Trophoblast cell (in vitro differentiated cells and primary cell): Measurements from ENCODE around the gene LDLRAP1.
"Not testable (repeated sequence)": the region's sequence is repeated elsewhere in the genome, so short reads cannot be mapped to it uniquely, and the experiment has no call there.

ENCODE experiments used
- DNase-seq, 2 donors: peaks; one replicate each; pipeline ENCODE4 v3.0.0-alpha.2; 2016
- H2AFZ ChIP-seq: 2 replicates; pipeline ENCODE4 v1.6.1; 2013; ENCODE audit warnings: low read length, moderate library complexity, mild to moderate bottlenecking; ENCODE audit not compliant: insufficient read depth, poor library complexity
- H2AK5ac ChIP-seq: 2 replicates; pipeline ENCODE4 v1.6.1; 2013; ENCODE audit warnings: mild to moderate bottlenecking, low read length
- H2BK120ac ChIP-seq: 2 replicates; pipeline ENCODE4 v1.6.1; 2013; ENCODE audit warnings: low read length, mild to moderate bottlenecking, moderate library complexity; ENCODE audit not compliant: insufficient read depth, poor library complexity
- H2BK12ac ChIP-seq: 2 replicates; pipeline ENCODE4 v1.6.1; 2013; ENCODE audit warnings: mild to moderate bottlenecking, low read length, moderate library complexity
- H2BK5ac ChIP-seq: 2 replicates; pipeline ENCODE4 v1.6.1; 2013; ENCODE audit warnings: low read length, low read depth, moderate library complexity, mild to moderate bottlenecking; ENCODE audit not compliant: poor library complexity
- H3K14ac ChIP-seq: 2 replicates; pipeline ENCODE4 v1.6.1; 2013; ENCODE audit warnings: mild to moderate bottlenecking, low read length
- H3K18ac ChIP-seq: 2 replicates; pipeline ENCODE4 v1.6.1; 2013; ENCODE audit warnings: mild to moderate bottlenecking, low read length
- H3K23ac ChIP-seq: 2 replicates; pipeline ENCODE4 v1.6.1; 2013; ENCODE audit warnings: low read length
- H3K27ac ChIP-seq: 2 replicates; pipeline ENCODE4 v1.5.1; 2013; ENCODE audit warnings: low read depth, mild to moderate bottlenecking, inconsistent platforms, low read length, moderate library complexity
- H3K27me3 ChIP-seq: 2 replicates; pipeline ENCODE4 v1.6.1; 2013; ENCODE audit warnings: inconsistent platforms, mild to moderate bottlenecking, low read length, moderate library complexity; ENCODE audit not compliant: insufficient read depth
- H3K36me3 ChIP-seq, 2 experiments: 1 replicate in 1 of 2; 2 replicates in 1 of 2; pipeline ENCODE4 v1.6.1; 2013; ENCODE audit warnings: low read length in 2 of 2, mild to moderate bottlenecking in 2 of 2, moderate library complexity in 1 of 2; ENCODE audit not compliant: insufficient read depth in 2 of 2, control insufficient read depth in 1 of 2
- H3K4ac ChIP-seq: 2 replicates; pipeline ENCODE4 v1.6.1; 2013; ENCODE audit warnings: low read depth, mild to moderate bottlenecking, low read length, moderate library complexity
- H3K4me1 ChIP-seq, 2 experiments: 1 replicate in 1 of 2; 2 replicates in 1 of 2; pipeline ENCODE4 v1.6.1; 2013; ENCODE audit warnings: low read length in 2 of 2, mild to moderate bottlenecking in 2 of 2, moderate library complexity in 1 of 2; ENCODE audit not compliant: insufficient read depth in 2 of 2, control insufficient read depth in 1 of 2
- H3K4me2 ChIP-seq: 2 replicates; pipeline ENCODE4 v1.6.1; 2013; ENCODE audit warnings: inconsistent platforms, mild to moderate bottlenecking, low read length, moderate library complexity
- H3K4me3 ChIP-seq: 2 replicates; pipeline ENCODE4 v1.5.1; 2013; ENCODE audit warnings: mild to moderate bottlenecking, low read depth, low read length, inconsistent platforms
- H3K79me1 ChIP-seq: one replicate; pipeline ENCODE4 v1.6.1; 2013; ENCODE audit warnings: low read length
- H3K79me2 ChIP-seq: 2 replicates; pipeline ENCODE4 v1.6.1; 2013; ENCODE audit warnings: low read length, mild to moderate bottlenecking; ENCODE audit not compliant: control insufficient read depth, insufficient read depth, poor library complexity
- H3K9ac ChIP-seq: 2 replicates; pipeline ENCODE4 v1.6.1; 2013; ENCODE audit warnings: mild to moderate bottlenecking, low read length
- H3K9me3 ChIP-seq: 2 replicates; pipeline ENCODE4 v1.6.1; 2013; ENCODE audit warnings: low read depth, mild to moderate bottlenecking, control low read depth, inconsistent platforms, low read length; ENCODE audit not compliant: insufficient read depth
- H4K12ac ChIP-seq: 2 replicates; pipeline ENCODE4 v1.6.1; 2013; ENCODE audit warnings: low read depth, mild to moderate bottlenecking, low read length, moderate library complexity
- H4K8ac ChIP-seq: 2 replicates; pipeline ENCODE4 v1.6.1; 2013; ENCODE audit warnings: low read depth, mild to moderate bottlenecking, low read length, moderate library complexity
- H4K91ac ChIP-seq: one replicate; pipeline ENCODE4 v1.6.1; 2013; ENCODE audit warnings: low read depth, mild to moderate bottlenecking, low read length, moderate library complexity
- WGBS: extraction: QIAGEN DNeasy Blood & Tissue Kit; methylation state at CpG from one replicate; pipeline ENCODE4 v1.1.7; 2013; ENCODE audit warnings: missing lambda C conversion rate; ENCODE audit not compliant: insufficient read length, insufficient coverage; ENCODE audit errors: extremely low coverage; 5-methylcytosine and 5-hydroxymethylcytosine counted together

LDLRAP1 gene

GRCh38 chr1:25599969-25600610 lies 56.7 kb downstream of the LDLRAP1 start:
- H3K23ac ChIP-seq = no peak overlapping the region
- H3K18ac ChIP-seq = no peak overlapping the region
- no peak overlapping the region for H3K4me3 ChIP-seq
- peaks cover 5% of the 10 kb centered on the region for H3K9me3 ChIP-seq
- H2BK120ac ChIP-seq = no peak overlapping the region
- no peak overlapping the region for H3K27ac ChIP-seq
- H3K4me1 ChIP-seq = no peaks in the 10 kb centered on the region
- H3K79me2 ChIP-seq = no peaks in the 10 kb centered on the region
- H2AFZ ChIP-seq = no peak overlapping the region
- DNase-seq = no peak
- H2BK12ac ChIP-seq = no peak overlapping the region
- H4K91ac ChIP-seq = no peak overlapping the region
- no CpG with 5 or more reads among the region's 7 CpGs for WGBS
- no peak overlapping the region for H3K4me2 ChIP-seq
- no peak overlapping the region for H2AK5ac ChIP-seq
- H2BK5ac ChIP-seq = no peak overlapping the region
- H3K36me3 ChIP-seq = no peaks in the 10 kb centered on the region
- no peak overlapping the region for H4K12ac ChIP-seq
- no peak overlapping the region for H3K9ac ChIP-seq
- H3K14ac ChIP-seq = no peak overlapping the region
- H3K79me1 ChIP-seq = no peaks in the 10 kb centered on the region
- no peaks in the 10 kb centered on the region for H3K27me3 ChIP-seq
- H3K4ac ChIP-seq = no peak overlapping the region
- no peak overlapping the region for H4K8ac ChIP-seq

- H3K4me1 ChIP-seq, H2BK12ac ChIP-seq, H3K9me3 ChIP-seq, H3K79me1 ChIP-seq, H2AK5ac ChIP-seq, DNase-seq, H4K91ac ChIP-seq, H4K12ac ChIP-seq, H3K4me3 ChIP-seq, H3K27me3 ChIP-seq, H3K36me3 ChIP-seq, H3K4me2 ChIP-seq, H3K23ac ChIP-seq, H3K14ac ChIP-seq, H3K18ac ChIP-seq, H3K79me2 ChIP-seq, H3K4ac ChIP-seq, H2BK5ac ChIP-seq, H2AFZ ChIP-seq, H3K27ac ChIP-seq, H2BK120ac ChIP-seq, H4K8ac ChIP-seq, H3K9ac ChIP-seq: not testable (repeated sequence)
- no CpG with 5 or more reads among the region's 5 CpGs for WGBS
These were observed 57.7 kb downstream of the LDLRAP1 start for GRCh38 chr1:25600971-25601699.

- not testable (repeated sequence) for H3K4me2 ChIP-seq, H3K4me3 ChIP-seq, H3K9ac ChIP-seq, H3K27me3 ChIP-seq, H2BK12ac ChIP-seq, H4K91ac ChIP-seq, H2AK5ac ChIP-seq, H3K27ac ChIP-seq, H3K79me2 ChIP-seq, H3K4me1 ChIP-seq, DNase-seq, H3K14ac ChIP-seq, H4K12ac ChIP-seq, H3K4ac ChIP-seq, H2AFZ ChIP-seq, H2BK120ac ChIP-seq, H3K36me3 ChIP-seq, H3K79me1 ChIP-seq, H3K9me3 ChIP-seq, H3K18ac ChIP-seq, H3K23ac ChIP-seq, H2BK5ac ChIP-seq, H4K8ac ChIP-seq
- no CpG with 5 or more reads among the region's 55 CpGs for WGBS
These were observed 60.6 kb downstream of the LDLRAP1 start for GRCh38 chr1:25603779-25604538.

- Histone ChIP-seq H4K12ac (no peak overlapping the region), H4K91ac (no peak overlapping the region), H3K18ac (no peak overlapping the region), H3K27ac (no peak overlapping the region), H3K23ac (no peak overlapping the region), H3K9ac (no peak overlapping the region), H2BK12ac (no peak overlapping the region), H3K4ac (no peak overlapping the region), H3K27me3 (peaks cover 4% of the 10 kb centered on the region), H2AK5ac (no peak overlapping the region), H3K4me1 (peaks cover 0 to 2% of the 10 kb centered on the region in 2 experiments), H3K79me1 (no peaks in the 10 kb centered on the region), H3K4me3 (no peak overlapping the region), H3K9me3 (peaks cover 1% of the 10 kb centered on the region), H3K14ac (no peak overlapping the region), H2BK5ac (no peak overlapping the region), H3K36me3 (no peaks in the 10 kb centered on the region), H3K4me2 (no peak overlapping the region), H2AFZ (no peak overlapping the region), H2BK120ac (no peak overlapping the region), H4K8ac (no peak overlapping the region), H3K79me2 (no peaks in the 10 kb centered on the region)
- no peak for DNase-seq
- whole genome bisulfite sequencing = no CpG with 5 or more reads among the region's 5 CpGs
These were observed 63.7 kb downstream of the LDLRAP1 start for GRCh38 chr1:25607123-25607522.
